ENCODE data around the gene ROBO3. TPM values are rescaled to one million over a fixed set of nuclear protein-coding genes. Genes with fewer than 3 reads are reported as not detected.

ROBO3 gene
- total RNA-seq, 1 donor from 2014 or later = 10.9 TPM

DNA sequence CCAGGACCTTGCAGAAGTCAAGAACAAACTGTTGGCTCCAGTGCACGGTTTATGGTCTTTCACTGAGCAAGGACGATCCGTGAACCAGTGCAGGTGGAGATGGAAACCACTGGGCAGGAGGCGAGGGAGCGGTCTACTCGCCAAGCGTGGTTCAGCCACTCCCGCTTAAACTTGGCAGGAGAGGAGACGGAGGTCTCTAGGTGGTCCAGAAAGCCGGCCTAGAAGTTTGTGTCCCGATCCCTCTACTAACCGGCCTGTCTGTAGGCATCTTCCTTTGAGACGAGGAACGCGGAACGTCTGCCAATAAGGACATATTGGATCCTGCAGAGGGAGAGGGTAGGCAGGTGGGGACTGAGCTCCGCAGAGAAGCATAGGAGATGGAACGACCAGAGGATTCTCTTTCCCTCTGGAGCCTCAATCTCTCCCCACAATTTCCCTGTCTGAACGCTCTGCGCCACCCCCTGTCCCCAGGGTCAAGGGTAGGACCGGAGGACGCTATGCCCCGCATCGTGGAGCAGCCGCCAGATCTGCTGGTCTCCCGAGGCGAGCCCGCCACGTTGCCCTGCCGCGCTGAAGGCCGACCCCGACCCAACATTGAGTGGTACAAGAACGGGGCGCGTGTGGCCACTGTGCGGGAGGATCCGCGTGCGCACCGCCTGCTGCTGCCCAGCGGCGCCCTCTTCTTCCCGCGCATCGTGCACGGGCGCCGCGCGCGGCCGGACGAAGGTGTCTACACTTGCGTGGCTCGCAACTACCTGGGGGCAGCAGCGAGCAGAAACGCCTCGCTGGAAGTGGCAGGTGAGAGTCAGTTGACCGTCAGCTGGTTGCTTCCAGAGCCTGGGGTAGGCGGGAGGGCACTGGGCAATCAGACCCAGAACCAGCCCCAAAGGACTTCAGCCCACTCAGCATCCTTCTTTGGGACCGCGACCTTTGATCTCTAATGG lies 3.4 kb downstream of the ROBO3 start:
- TF ChIP-seq, protein P1, sequence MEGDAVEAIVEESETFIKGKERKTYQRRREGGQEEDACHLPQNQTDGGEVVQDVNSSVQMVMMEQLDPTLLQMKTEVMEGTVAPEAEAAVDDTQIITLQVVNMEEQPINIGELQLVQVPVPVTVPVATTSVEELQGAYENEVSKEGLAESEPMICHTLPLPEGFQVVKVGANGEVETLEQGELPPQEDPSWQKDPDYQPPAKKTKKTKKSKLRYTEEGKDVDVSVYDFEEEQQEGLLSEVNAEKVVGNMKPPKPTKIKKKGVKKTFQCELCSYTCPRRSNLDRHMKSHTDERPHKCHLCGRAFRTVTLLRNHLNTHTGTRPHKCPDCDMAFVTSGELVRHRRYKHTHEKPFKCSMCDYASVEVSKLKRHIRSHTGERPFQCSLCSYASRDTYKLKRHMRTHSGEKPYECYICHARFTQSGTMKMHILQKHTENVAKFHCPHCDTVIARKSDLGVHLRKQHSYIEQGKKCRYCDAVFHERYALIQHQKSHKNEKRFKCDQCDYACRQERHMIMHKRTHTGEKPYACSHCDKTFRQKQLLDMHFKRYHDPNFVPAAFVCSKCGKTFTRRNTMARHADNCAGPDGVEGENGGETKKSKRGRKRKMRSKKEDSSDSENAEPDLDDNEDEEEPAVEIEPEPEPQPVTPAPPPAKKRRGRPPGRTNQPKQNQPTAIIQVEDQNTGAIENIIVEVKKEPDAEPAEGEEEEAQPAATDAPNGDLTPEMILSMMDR (IDR thresholded peaks at IDR 0.05) = no peak
- Mint-ChIP-seq H3K36me3 (ENCODE audit: low read depth) (peaks cover 3% of the 10 kb centered on the region), H3K4me1 (ENCODE audit: low read depth) (peaks cover 19% of the 10 kb centered on the region), H3K27ac (ENCODE audit: unreplicated experiment) (no peak overlapping the region), H3K4me3 (ENCODE audit: unreplicated experiment) (no peak overlapping the region), H3K27me3 (ENCODE audit: low read depth) (peaks cover 92% of the 10 kb centered on the region), H3K9me3 (ENCODE audit: low read depth) (no peaks in the 10 kb centered on the region)
- DNase-seq (ENCODE audit: low spot score) = no peak

DNA sequence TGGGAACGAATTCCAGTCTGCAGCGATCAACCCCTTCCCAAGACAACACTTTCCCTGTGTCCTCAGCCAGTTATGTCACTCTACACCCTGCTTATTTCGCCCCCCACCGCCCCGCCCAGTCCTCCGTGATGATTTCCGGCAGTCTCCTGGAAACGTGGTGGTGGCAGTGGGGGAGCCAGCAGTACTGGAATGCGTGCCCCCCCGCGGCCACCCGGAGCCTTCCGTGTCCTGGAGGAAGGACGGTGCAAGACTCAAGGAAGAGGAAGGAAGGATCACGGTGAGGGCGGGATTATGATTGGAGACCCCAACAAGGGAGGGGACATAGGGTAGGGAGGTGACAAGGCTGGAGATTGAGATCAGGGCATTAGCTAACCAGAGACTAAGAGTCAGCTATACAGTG lies 4.1 kb downstream of the ROBO3 start:
- no peak for DNase-seq (ENCODE audit: low spot score)
- no peak overlapping the region for H3K4me3 Mint-ChIP-seq (ENCODE audit: unreplicated experiment)
- H3K9me3 Mint-ChIP-seq (ENCODE audit: low read depth) = no peaks in the 10 kb centered on the region
- no peak overlapping the region for H3K27ac Mint-ChIP-seq (ENCODE audit: unreplicated experiment)
- H3K36me3 Mint-ChIP-seq (ENCODE audit: low read depth) = peaks cover 3% of the 10 kb centered on the region
- TF ChIP-seq, protein P1 (IDR thresholded peaks at IDR 0.05) = no peak
- H3K4me1 Mint-ChIP-seq (ENCODE audit: low read depth) = peaks cover 13% of the 10 kb centered on the region
- H3K27me3 Mint-ChIP-seq (ENCODE audit: low read depth) = peaks cover 86% of the 10 kb centered on the region

DNA sequence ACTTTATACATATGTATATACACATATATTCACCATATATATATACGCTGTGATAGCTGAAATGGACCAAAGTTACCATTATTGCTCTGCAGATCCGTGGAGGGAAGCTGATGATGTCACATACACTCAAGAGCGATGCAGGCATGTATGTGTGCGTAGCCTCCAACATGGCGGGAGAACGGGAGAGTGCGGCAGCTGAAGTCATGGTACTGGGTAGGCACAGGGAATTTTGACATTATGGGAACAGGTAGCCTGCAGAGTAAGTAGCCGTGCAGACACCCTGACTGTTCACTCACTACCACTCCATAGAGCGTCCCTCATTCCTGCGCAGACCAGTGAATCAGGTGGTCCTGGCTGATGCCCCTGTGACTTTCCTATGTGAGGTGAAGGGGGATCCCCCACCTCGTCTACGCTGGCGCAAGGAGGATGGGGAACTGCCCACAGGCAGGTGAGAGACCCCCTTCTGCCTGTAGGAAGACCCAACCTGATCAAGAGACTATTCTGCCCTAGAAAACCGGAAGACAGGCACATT lies 4.7 kb downstream of the ROBO3 start:
- no peak overlapping the region for H3K4me3 Mint-ChIP-seq (ENCODE audit: unreplicated experiment)
- peaks cover 10% of the 10 kb centered on the region for H3K4me1 Mint-ChIP-seq (ENCODE audit: low read depth)
- DNase-seq (ENCODE audit: low spot score) = no peak
- no peak overlapping the region for H3K27ac Mint-ChIP-seq (ENCODE audit: unreplicated experiment)
- TF ChIP-seq, protein P1 (IDR thresholded peaks at IDR 0.05) = no peak
- peaks cover 80% of the 10 kb centered on the region for H3K27me3 Mint-ChIP-seq (ENCODE audit: low read depth)
- H3K9me3 Mint-ChIP-seq (ENCODE audit: low read depth) = no peaks in the 10 kb centered on the region
- H3K36me3 Mint-ChIP-seq (ENCODE audit: low read depth) = peaks cover 3% of the 10 kb centered on the region

DNA sequence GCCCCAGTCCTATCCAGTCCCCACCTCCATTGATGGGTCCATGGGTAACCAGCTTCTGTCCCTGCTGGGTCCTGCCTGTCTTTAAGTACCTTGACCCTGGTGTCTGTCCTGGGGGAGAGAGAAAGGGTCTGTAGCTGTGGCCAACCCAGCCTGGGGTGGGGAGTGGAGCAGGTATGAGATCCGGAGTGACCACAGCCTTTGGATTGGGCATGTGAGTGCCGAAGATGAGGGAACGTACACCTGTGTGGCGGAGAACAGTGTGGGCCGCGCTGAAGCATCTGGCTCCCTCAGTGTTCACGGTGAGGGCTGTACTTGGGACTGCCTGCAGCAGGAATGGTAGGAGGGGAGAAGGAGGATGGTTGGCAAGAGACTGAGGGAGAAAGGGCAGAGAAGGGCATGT lies 5.2 kb downstream of the ROBO3 start:
- H3K27ac Mint-ChIP-seq (ENCODE audit: unreplicated experiment) = no peak overlapping the region
- DNase-seq (ENCODE audit: low spot score) = no peak
- TF ChIP-seq, protein P1 (IDR thresholded peaks at IDR 0.05) = no peak
- H3K9me3 Mint-ChIP-seq (ENCODE audit: low read depth) = no peaks in the 10 kb centered on the region
- peaks cover 3% of the 10 kb centered on the region for H3K36me3 Mint-ChIP-seq (ENCODE audit: low read depth)
- H3K4me3 Mint-ChIP-seq (ENCODE audit: unreplicated experiment) = no peak overlapping the region
- peaks cover 78% of the 10 kb centered on the region for H3K27me3 Mint-ChIP-seq (ENCODE audit: low read depth)
- peaks cover 8% of the 10 kb centered on the region for H3K4me1 Mint-ChIP-seq (ENCODE audit: low read depth)

DNA sequence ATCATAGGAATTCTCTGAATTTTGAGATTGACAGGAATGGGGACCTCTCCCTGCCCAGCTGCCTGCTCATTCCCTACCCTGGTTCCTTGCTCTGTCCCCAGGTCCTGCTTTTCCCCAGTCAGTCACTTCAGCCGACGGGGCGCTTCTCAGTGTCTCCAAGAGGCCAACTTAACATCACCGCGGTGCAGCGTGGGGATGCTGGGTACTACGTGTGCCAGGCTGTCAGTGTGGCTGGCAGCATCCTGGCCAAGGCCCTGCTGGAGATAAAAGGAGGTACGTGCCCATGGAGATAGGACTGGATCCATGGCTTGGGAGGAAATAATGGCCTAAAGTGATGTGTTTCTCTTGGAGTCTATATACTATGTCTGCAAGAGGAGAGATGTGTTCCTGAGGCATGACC lies 7.0 kb downstream of the ROBO3 start:
- no peak for DNase-seq (ENCODE audit: low spot score)
- no peak overlapping the region for H3K4me3 Mint-ChIP-seq (ENCODE audit: unreplicated experiment)
- peaks cover 61% of the 10 kb centered on the region for H3K27me3 Mint-ChIP-seq (ENCODE audit: low read depth)
- no peak overlapping the region for H3K27ac Mint-ChIP-seq (ENCODE audit: unreplicated experiment)
- no peaks in the 10 kb centered on the region for H3K9me3 Mint-ChIP-seq (ENCODE audit: low read depth)
- H3K4me1 Mint-ChIP-seq (ENCODE audit: low read depth) = peaks cover 13% of the 10 kb centered on the region
- TF ChIP-seq, protein P1 (IDR thresholded peaks at IDR 0.05) = no peak
- peaks cover 3% of the 10 kb centered on the region for H3K36me3 Mint-ChIP-seq (ENCODE audit: low read depth)
